Ureter (tissue), 1 donor: ENCODE results near the gene PARD6G. TPM values are rescaled to one million over a fixed set of nuclear protein-coding genes. Genes with fewer than 3 reads are reported as not detected.
A peak's percentile ranks its signal among the peaks of the same experiment; 100 is the strongest.

Experiments used
- DNase-seq: peaks from one replicate; pipeline ENCODE4 v3.0.0-alpha.2; 2020; ENCODE audit warnings: low spot score
- total RNA-seq: library from RNA; stranded (reverse); gene quantifications from one replicate; pipeline ENCODE4 v1.2.4, GENCODE V29; 2023
- donor health status: DM: yes; HTN: yes; CAD: no.

PARD6G gene
- total RNA-seq, 1 donor from 2014 or later, result 26.4 TPM

DNA sequence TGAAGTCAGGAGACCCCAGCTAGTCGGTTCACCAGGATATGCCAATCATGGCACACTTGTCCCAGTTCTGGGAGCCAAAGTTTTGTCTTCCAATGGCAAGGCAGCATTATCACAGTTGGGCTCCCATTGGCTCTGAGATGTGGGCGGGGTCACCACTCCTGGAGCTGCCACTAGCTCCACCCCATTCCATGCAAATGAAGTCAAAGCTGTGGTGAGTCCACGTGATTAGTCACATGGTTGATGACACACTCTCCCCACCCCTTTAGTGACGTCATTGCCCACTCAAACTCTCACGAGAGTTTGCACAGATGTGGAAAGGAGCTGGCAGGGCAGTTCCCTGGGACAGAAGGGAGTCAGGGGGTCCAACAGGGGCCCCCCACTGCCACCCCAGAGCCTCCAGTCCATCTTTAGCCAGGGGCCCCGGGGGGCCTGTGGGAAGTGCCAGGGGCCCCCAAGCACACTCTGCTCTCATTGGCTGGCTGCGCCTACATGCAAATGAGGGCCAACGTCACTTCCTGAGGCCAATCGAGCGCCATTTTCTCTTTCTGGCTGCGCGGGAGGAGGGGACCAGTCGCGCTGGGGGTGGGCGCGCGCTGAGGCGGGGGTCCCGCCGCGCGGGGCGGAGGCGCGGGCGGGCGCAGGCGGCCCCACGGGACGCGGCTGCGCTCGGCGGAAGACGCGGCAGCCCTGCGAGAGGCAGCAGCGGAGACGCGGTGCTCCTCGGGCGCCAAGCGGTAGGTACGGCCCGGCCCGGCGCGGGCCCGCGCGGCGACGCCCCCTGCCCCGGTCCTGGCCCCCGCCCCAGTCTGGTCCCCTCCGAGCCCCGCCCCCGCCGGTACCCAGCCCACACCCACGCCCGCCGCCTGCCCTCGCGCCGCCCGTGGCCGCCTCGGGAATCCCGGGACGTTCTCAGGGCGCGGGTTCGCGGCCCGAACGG lies 138.3 kb downstream of the PARD6G start, which contains the start of gene ADNP2:
Gene ADNP2 (plus strand): TSS at position 524 of the 937 bp plus-strand sequence. CDS start 8,281 bp downstream, outside the sequence.
- peak; percentile 90 for DNase-seq

DNA sequence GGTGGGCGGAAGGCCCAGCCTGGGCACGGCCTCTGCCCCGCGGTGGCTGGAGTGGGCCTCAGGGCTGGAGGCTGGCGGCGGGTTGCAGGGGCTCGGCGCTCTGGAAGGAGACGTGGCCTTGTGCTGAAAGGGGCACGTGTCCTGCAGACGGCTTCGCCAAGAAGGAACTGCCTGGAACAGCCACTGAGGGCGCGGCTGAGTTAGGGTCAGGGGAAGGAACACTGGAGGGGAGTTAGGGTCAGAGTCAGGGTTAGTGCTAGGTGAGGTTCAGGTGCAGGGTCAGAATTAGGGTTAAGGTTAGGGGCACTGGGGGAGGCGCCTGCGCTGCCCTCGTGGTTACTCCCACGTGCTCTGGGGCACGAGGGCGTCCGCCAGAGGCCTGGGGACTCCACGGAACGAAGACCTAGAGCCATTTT lies 139.2 kb downstream of the PARD6G start:
- no peak for DNase-seq

DNA sequence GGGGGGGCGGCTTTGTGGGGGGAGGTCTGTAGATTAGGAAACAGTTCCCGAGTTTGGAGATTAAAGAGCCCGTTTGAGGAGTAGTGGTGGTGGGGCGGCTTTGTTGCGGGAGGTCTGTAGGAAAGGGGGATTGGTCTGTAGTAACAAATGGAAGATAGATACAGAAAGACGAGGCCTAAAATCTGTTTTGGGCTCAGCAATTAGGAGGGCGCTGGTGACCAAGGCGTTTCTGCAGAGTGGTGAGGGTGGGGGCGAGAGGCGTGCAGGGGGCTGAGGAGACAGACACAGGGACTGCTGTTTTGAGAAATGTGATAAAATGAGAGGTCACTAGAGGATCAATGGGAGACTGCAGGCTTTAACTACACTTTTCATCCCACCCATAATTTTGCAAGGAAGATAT lies 139.9 kb downstream of the PARD6G start:
- DNase-seq, result no peak

Other genes with a start within 250 kb of the PARD6G start
- gene RBFA, start 213.1 kb downstream of the PARD6G start, total RNA-seq, result 35.7 TPM
- 28.0 TPM for gene ADNP2, start 138.3 kb downstream of the PARD6G start, total RNA-seq